DMS114 treated with DMSO at 0.1 percent for 48 hours (cell line): ENCODE results near the gene BIRC2.
"Not testable (repeated sequence)": the region's sequence is repeated elsewhere in the genome, so short reads cannot be mapped to it uniquely, and the experiment has no call there.

Experiments
- DNase-seq: peaks from one replicate; lab custom pipeline; 2025; ENCODE audit not compliant: unreplicated experiment; lab: John Stamatoyannopoulos, UW

Gene BIRC2

GRCh38 chr11:102322560-102322959 is 24.5 kb upstream of the BIRC2 start:
- no peak for DNase-seq

- no peak for DNase-seq
Observed at GRCh38 chr11:102323542-102324251, 23.3 kb upstream of the BIRC2 start.

GRCh38 chr11:102325088-102325487 is 21.9 kb upstream of the BIRC2 start:
- no peak for DNase-seq

- DNase-seq, result no peak
Observed at GRCh38 chr11:102328748-102329147, 18.3 kb upstream of the BIRC2 start.

- no peak for DNase-seq
Observed at GRCh38 chr11:102330231-102330630, 16.8 kb upstream of the BIRC2 start.

- DNase-seq, result no peak
Observed at GRCh38 chr11:102331341-102331740, 15.7 kb upstream of the BIRC2 start.

- DNase-seq, result no peak
Observed at GRCh38 chr11:102332611-102332994, 14.4 kb upstream of the BIRC2 start.

- DNase-seq, result no peak
Observed at GRCh38 chr11:102338479-102339010, 8.5 kb upstream of the BIRC2 start.

GRCh38 chr11:102341311-102341710 is 5.7 kb upstream of the BIRC2 start:
- not testable (repeated sequence) for DNase-seq

GRCh38 chr11:102341844-102342318 is 5.1 kb upstream of the BIRC2 start:
- DNase-seq, result peak; percentile 40

- DNase-seq, result no peak
Observed at GRCh38 chr11:102343809-102344208, 3.2 kb upstream of the BIRC2 start.

- DNase-seq, result peak; percentile 44
Observed at GRCh38 chr11:102345904-102346303, 1.1 kb upstream of the BIRC2 start.

- no peak for DNase-seq
Observed at GRCh38 chr11:102346456-102346747, 612 bp upstream of the BIRC2 start.

GRCh38 chr11:102347462-102348370 is 702 bp downstream of the BIRC2 start:
- DNase-seq, result peak; percentile 13

- no peak for DNase-seq
Observed at GRCh38 chr11:102357116-102357515, 10.1 kb downstream of the BIRC2 start.

GRCh38 chr11:102359372-102359771 is 12.4 kb downstream of the BIRC2 start:
- DNase-seq, result no peak

- no peak for DNase-seq
Observed at GRCh38 chr11:102360681-102361080, 13.7 kb downstream of the BIRC2 start.

GRCh38 chr11:102361086-102362031 is 14.3 kb downstream of the BIRC2 start:
- DNase-seq, result no peak

- DNase-seq, result no peak
Observed at GRCh38 chr11:102364991-102365390, 18.0 kb downstream of the BIRC2 start.

GRCh38 chr11:102367364-102367763 is 20.4 kb downstream of the BIRC2 start:
- no peak for DNase-seq

- no peak for DNase-seq
Observed at GRCh38 chr11:102368472-102368871, 21.5 kb downstream of the BIRC2 start.
